ENCODE measurements around the gene RFESD.
A peak's percentile ranks its signal among the peaks of the same experiment; 100 is the strongest.

The RFESD gene

DNA sequence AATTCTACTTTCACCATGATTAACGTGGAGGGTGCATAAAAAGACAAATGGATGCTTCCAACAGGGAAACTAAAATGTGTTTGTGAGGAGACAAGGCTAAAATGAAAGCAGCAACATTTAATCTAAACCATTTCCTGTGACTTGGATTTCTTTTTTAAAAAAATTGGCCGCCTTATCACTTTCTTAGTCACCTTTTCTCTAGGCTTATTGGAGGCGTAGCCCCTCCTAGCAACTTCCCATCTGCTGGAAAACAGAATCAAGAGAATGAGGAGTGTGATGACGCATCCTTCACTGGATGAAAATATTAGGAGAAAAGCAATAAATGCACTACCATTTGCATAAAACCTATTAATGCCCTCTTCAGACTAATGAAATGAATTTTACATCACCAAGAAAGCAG is 27.5 kb upstream of the RFESD start:
- Histone ChIP-seq H3K9me3 (no peaks in the 10 kb centered on the region), H3K27ac (no peak overlapping the region), H3K4me1 (peaks cover 0 to 19% (median 14%) of the 10 kb centered on the region in 4 donors), H3K36me3 (no peaks in the 10 kb centered on the region), H3K27me3 (no peaks in the 10 kb centered on the region), H3K4me3 (no peak overlapping the region)
- DNase-seq, result no peak
- TF ChIP-seq, protein P1, sequence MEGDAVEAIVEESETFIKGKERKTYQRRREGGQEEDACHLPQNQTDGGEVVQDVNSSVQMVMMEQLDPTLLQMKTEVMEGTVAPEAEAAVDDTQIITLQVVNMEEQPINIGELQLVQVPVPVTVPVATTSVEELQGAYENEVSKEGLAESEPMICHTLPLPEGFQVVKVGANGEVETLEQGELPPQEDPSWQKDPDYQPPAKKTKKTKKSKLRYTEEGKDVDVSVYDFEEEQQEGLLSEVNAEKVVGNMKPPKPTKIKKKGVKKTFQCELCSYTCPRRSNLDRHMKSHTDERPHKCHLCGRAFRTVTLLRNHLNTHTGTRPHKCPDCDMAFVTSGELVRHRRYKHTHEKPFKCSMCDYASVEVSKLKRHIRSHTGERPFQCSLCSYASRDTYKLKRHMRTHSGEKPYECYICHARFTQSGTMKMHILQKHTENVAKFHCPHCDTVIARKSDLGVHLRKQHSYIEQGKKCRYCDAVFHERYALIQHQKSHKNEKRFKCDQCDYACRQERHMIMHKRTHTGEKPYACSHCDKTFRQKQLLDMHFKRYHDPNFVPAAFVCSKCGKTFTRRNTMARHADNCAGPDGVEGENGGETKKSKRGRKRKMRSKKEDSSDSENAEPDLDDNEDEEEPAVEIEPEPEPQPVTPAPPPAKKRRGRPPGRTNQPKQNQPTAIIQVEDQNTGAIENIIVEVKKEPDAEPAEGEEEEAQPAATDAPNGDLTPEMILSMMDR (IDR thresholded peaks at IDR 0.05), result no peak
- intact Hi-C loops (cut with DNase I; ENCODE audit: low total_unique reads), result no loop called here

DNA sequence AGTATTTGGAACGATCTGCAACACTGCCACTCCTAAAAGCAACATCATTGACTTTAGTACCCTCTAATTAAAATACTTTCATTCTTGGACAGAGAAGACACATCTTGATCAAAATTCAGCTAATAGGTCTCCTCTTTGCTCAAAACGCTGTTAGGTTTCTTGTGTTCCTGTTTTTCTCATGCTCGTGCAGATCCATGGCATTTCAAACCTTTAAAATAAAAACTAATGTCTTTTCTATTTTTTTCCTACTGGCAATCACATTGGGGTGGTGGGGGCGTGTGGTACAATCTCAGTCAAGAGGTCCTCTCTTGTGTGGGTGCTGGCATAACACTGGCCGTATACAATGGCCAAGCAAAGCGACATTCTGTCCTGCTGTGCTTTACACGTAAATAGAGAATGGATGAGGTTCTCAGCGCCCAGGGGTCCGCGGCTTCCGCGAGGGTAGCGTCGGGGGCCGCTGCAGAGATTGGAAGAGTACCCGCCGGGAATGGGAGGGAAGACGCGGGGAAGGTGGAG is 27.0 kb upstream of the RFESD start:
- no peaks in the 10 kb centered on the region for H3K36me3 ChIP-seq

DNA sequence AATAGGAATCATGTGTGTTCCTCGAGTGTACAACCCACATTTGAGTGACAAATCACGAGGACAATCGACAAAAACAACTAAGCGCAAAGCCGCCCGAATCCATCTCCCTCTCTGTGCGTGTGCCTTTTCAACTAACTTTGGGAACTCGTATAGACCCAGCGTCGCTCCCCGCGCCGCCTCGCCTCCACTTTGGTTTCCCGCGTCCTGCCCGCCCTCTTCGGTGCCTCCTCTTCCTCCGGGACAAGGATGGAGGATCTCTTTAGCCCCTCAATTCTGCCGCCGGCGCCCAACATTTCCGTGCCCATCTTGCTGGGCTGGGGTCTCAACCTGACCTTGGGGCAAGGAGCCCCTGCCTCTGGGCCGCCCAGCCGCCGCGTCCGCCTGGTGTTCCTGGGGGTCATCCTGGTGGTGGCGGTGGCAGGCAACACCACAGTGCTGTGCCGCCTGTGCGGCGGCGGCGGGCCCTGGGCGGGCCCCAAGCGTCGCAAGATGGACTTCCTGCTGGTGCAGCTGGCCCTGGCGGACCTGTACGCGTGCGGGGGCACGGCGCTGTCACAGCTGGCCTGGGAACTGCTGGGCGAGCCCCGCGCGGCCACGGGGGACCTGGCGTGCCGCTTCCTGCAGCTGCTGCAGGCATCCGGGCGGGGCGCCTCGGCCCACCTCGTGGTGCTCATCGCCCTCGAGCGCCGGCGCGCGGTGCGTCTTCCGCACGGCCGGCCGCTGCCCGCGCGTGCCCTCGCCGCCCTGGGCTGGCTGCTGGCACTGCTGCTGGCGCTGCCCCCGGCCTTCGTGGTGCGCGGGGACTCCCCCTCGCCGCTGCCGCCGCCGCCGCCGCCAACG is 26.3 kb upstream of the RFESD start, which contains the start of gene GPR150:
Gene GPR150 (plus strand): TSS at position 58 of the 840 bp plus-strand sequence. CDS start 189 bp downstream, at position 247.
- TF ChIP-seq, protein P1 (IDR thresholded peaks at IDR 0.05), result peak in 1 of 2 experiments; percentile 12
- H3K36me3 ChIP-seq, result no peaks in the 10 kb centered on the region
- intact Hi-C loops (cut with DNase I; ENCODE audit: low total_unique reads), result no loop called here
- H3K27me3 ChIP-seq, result no peaks in the 10 kb centered on the region
- peak within 1 kb of the TSS; percentile 57 to 66 for H3K4me3 ChIP-seq
- peaks cover 0 to 19% (median 14%) of the 10 kb centered on the region in 4 donors for H3K4me1 ChIP-seq
- peak in 1 of 2 donors; percentile 76 for DNase-seq
- peak within 1 kb of the TSS; percentile 29 to 51 for H3K27ac ChIP-seq
- H3K9me3 ChIP-seq, result no peaks in the 10 kb centered on the region

More for the DNA sequence above, 27.0 kb upstream of the RFESD start:
- Histone ChIP-seq H3K27me3 (no peaks in the 10 kb centered on the region), H3K4me3 (peak overlapping the region; percentile 57 to 66), H3K4me1 (peaks cover 0 to 19% (median 14%) of the 10 kb centered on the region in 4 donors), H3K27ac (no peak overlapping the region), H3K9me3 (no peaks in the 10 kb centered on the region)
- no peak for DNase-seq
- TF ChIP-seq, protein P1 (IDR thresholded peaks at IDR 0.05), result no peak
- intact Hi-C loops (cut with DNase I; ENCODE audit: low total_unique reads), result no loop called here

GRCh38 chr5:95620870-95621838 is 25.4 kb upstream of the RFESD start:
- TF ChIP-seq, protein P1 (IDR thresholded peaks at IDR 0.05), result no peak
- no peaks in the 10 kb centered on the region for H3K9me3 ChIP-seq
- no peaks in the 10 kb centered on the region for H3K27me3 ChIP-seq
- intact Hi-C loops (cut with DNase I; ENCODE audit: low total_unique reads), result no loop called here
- peak overlapping the region; percentile 57 to 66 for H3K4me3 ChIP-seq
- no peaks in the 10 kb centered on the region for H3K36me3 ChIP-seq
- H3K4me1 ChIP-seq, result peaks cover 0 to 19% (median 14%) of the 10 kb centered on the region in 4 donors
- H3K27ac ChIP-seq, result peak overlapping the region; percentile 29 to 51
- DNase-seq, result peak in 1 of 2 donors; percentile 69

Data from tibial artery (tissue), 4 donors.